ENCODE results near the gene CCRL2.

GRCh38 chr3:46393011-46393410 is 14.0 kb upstream of the CCRL2 start:
- no peak for TF ChIP-seq BCL11A (IDR thresholded peaks at IDR 0.05; ENCODE audit: low read depth in 2 of 2, low read length in 2 of 2)
- TF ChIP-seq POLR2A (IDR thresholded peaks at IDR 0.05; ENCODE audit: control extremely low read depth in 1 of 2, low read depth in 2 of 2, low read length in 2 of 2): no peak

Data from H1 (cell line).